Measurements from ENCODE around the gene CEP41. TPM values are rescaled to one million over a fixed set of nuclear protein-coding genes. Genes with fewer than 3 reads are reported as not detected.
"Not testable (repeated sequence)": the region's sequence is repeated elsewhere in the genome, so short reads cannot be mapped to it uniquely, and the experiment has no call there.

CEP41 gene
- total RNA-seq, 1 donor from 2014 or later = 16.5 TPM

- H3K4me2 ChIP-seq = no peak overlapping the region
- Mint-ChIP-seq H3K27me3 (ENCODE audit: insufficient read depth, low read depth) (no peaks in the 10 kb centered on the region), H3K4me1 (no peaks in the 10 kb centered on the region), H3K36me3 (no peaks in the 10 kb centered on the region), H3K9me3 (peaks cover 13% of the 10 kb centered on the region), H3K4me3 (no peak overlapping the region), H3K27ac (no peak overlapping the region)
- H3K36me3 ChIP-seq = no peaks in the 10 kb centered on the region
- no peaks in the 10 kb centered on the region for H3K79me2 ChIP-seq (ENCODE audit: low read depth)
- H3K4me3 ChIP-seq = no peak overlapping the region
- no peak overlapping the region for H3K9ac ChIP-seq
- H3F3A ChIP-seq (ENCODE audit: low read depth) = no peaks in the 10 kb centered on the region
- no peak for DNase-seq (ENCODE audit: low spot score)
- TF ChIP-seq EZH2phosphoT487 (IDR thresholded peaks at IDR 0.05) = no peak
- no peak for TF ChIP-seq EZH2 (IDR thresholded peaks at IDR 0.05)
- TF ChIP-seq CTCF (IDR thresholded peaks at IDR 0.05) = no peak
- H3K27ac ChIP-seq = no peak overlapping the region
- no peaks in the 10 kb centered on the region for H3K4me1 ChIP-seq
- H3K9me3 ChIP-seq (ENCODE audit: low read depth) = no peaks in the 10 kb centered on the region
- no peaks in the 10 kb centered on the region for H4K20me1 ChIP-seq (ENCODE audit: low read depth)
- no peaks in the 10 kb centered on the region for H3K27me3 ChIP-seq
- H2AFZ ChIP-seq (replicated peaks) = no peak overlapping the region
These were observed 12.1 kb upstream of the CEP41 start for GRCh38 chr7:130452951-130453350.

GRCh38 chr7:130451344-130451743 is 10.5 kb upstream of the CEP41 start:
- not testable (repeated sequence) for H4K20me1 ChIP-seq (ENCODE audit: low read depth); H3K27me3 Mint-ChIP-seq (ENCODE audit: insufficient read depth, low read depth); H3K4me3 ChIP-seq; H3K4me3 Mint-ChIP-seq; H3K4me2 ChIP-seq; H3K27ac Mint-ChIP-seq; H3K4me1 ChIP-seq; H3K36me3 ChIP-seq; H3K79me2 ChIP-seq (ENCODE audit: low read depth); H3K27ac ChIP-seq; H3K27me3 ChIP-seq; H3K9me3 ChIP-seq (ENCODE audit: low read depth); H3K9ac ChIP-seq; H2AFZ ChIP-seq (replicated peaks); DNase-seq (ENCODE audit: low spot score); H3F3A ChIP-seq (ENCODE audit: low read depth); H3K4me1 Mint-ChIP-seq; H3K36me3 Mint-ChIP-seq
- H3K9me3 Mint-ChIP-seq = peaks cover 19% of the 10 kb centered on the region

GRCh38 chr7:130446259-130446658 is 5.4 kb upstream of the CEP41 start:
- Mint-ChIP-seq H3K27ac (peak overlapping the region; percentile 34), H3K9me3 (peaks cover 24% of the 10 kb centered on the region), H3K4me1 (peaks cover 22% of the 10 kb centered on the region), H3K36me3 (no peaks in the 10 kb centered on the region), H3K4me3 (no peak overlapping the region), H3K27me3 (ENCODE audit: insufficient read depth, low read depth) (peaks cover 5% of the 10 kb centered on the region)
- no peaks in the 10 kb centered on the region for H4K20me1 ChIP-seq (ENCODE audit: low read depth)
- no peaks in the 10 kb centered on the region for H3K27me3 ChIP-seq
- no peak overlapping the region for H3K9ac ChIP-seq
- no peak overlapping the region for H2AFZ ChIP-seq (replicated peaks)
- TF ChIP-seq EZH2 (IDR thresholded peaks at IDR 0.05) = no peak
- TF ChIP-seq EZH2phosphoT487 (IDR thresholded peaks at IDR 0.05) = no peak
- TF ChIP-seq CTCF (IDR thresholded peaks at IDR 0.05) = no peak
- H3K79me2 ChIP-seq (ENCODE audit: low read depth) = no peaks in the 10 kb centered on the region
- H3K9me3 ChIP-seq (ENCODE audit: low read depth) = no peaks in the 10 kb centered on the region
- H3K4me1 ChIP-seq = peaks cover 14% of the 10 kb centered on the region
- peaks cover 10% of the 10 kb centered on the region for H3F3A ChIP-seq (ENCODE audit: low read depth)
- no peaks in the 10 kb centered on the region for H3K36me3 ChIP-seq
- no peak overlapping the region for H3K4me3 ChIP-seq
- H3K4me2 ChIP-seq = no peak overlapping the region
- DNase-seq (ENCODE audit: low spot score) = no peak
- no peak overlapping the region for H3K27ac ChIP-seq

GRCh38 chr7:130444751-130445407 is 4.1 kb upstream of the CEP41 start:
- no peaks in the 10 kb centered on the region for H3K36me3 ChIP-seq
- H2AFZ ChIP-seq (replicated peaks) = peak overlapping the region; percentile 90
- H3K27me3 ChIP-seq = no peaks in the 10 kb centered on the region
- Mint-ChIP-seq H3K4me3 (peak overlapping the region; percentile 5), H3K36me3 (peaks cover 2% of the 10 kb centered on the region), H3K27ac (peak overlapping the region; percentile 65), H3K4me1 (peaks cover 30% of the 10 kb centered on the region), H3K9me3 (peaks cover 25% of the 10 kb centered on the region), H3K27me3 (ENCODE audit: insufficient read depth, low read depth) (peaks cover 10% of the 10 kb centered on the region)
- no peak for DNase-seq (ENCODE audit: low spot score)
- H3K4me3 ChIP-seq = no peak overlapping the region
- H3K4me2 ChIP-seq = no peak overlapping the region
- no peak for TF ChIP-seq EZH2 (IDR thresholded peaks at IDR 0.05)
- no peak for TF ChIP-seq CTCF (IDR thresholded peaks at IDR 0.05)
- no peak for TF ChIP-seq EZH2phosphoT487 (IDR thresholded peaks at IDR 0.05)
- H3K79me2 ChIP-seq (ENCODE audit: low read depth) = no peaks in the 10 kb centered on the region
- H3K9me3 ChIP-seq (ENCODE audit: low read depth) = no peaks in the 10 kb centered on the region
- peaks cover 14% of the 10 kb centered on the region for H3F3A ChIP-seq (ENCODE audit: low read depth)
- H3K4me1 ChIP-seq = peaks cover 14% of the 10 kb centered on the region
- no peak overlapping the region for H3K27ac ChIP-seq
- no peaks in the 10 kb centered on the region for H4K20me1 ChIP-seq (ENCODE audit: low read depth)
- no peak overlapping the region for H3K9ac ChIP-seq
